HG02642 (cell line): ENCODE measurements around the gene PCDH15.

ENCODE experiments used
- ATAC-seq: cut with Tn5 transposase; IDR thresholded peaks from one replicate; pipeline ENCODE4 v1.9.1; 2021; ENCODE audit warnings: mild to moderate bottlenecking; ENCODE audit not compliant: unreplicated experiment, poor library complexity

PCDH15 gene

DNA sequence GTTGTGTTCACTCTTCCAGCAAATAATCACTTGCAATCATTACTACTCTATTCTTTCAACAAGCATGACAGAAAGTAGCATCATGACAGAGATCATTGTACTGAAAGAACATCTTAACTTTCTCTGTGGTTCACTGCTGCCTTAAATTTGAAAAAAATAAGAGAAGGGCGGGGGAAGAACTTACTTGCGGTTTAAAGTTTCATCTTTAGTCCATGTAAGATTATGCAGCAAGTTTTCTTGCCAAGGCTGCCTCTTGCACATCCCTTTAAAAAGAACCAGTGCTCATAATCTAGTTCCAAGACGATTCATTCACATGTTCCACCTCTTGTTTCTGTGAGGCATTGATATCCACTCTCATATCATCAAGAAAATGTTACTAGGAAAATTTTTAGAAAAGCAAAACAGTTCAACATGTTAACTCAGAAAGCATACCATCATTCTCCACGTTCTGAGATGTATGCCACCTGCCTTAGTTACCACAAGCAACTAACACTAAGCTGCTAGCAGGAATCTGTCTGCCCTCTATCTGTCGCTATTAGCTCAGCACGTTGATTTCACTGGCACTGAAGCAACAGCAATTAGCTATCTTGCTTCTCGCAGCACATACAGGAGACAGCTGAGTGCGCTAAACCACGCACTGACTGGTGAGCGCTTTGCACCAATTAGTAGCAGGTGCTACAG, at the start of gene PCDH15:
Gene PCDH15 (minus strand): TSS at position 491 of the 681 bp plus-strand sequence. CDS start 136,969 bp downstream, outside the sequence.
- ATAC-seq, result no peak

DNA sequence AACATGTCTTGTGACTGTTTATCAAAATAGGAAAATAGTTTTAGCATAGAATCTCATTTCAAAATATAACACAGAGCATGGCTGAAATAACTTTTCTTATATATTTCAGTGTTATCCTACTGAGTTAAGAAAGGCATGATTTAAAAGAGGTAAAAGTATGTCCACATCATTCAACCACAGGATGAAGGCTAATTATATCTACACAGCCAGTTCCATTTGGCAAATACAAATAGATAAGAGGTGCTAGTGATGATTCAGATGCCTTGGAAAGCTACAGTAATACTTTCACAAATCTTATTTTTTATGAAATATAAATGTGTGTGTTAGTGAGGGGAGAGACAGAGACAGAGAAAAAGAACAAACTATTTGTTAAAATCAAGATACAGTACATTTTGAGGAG, 42.9 kb upstream of the PCDH15 start:
- no peak for ATAC-seq

DNA sequence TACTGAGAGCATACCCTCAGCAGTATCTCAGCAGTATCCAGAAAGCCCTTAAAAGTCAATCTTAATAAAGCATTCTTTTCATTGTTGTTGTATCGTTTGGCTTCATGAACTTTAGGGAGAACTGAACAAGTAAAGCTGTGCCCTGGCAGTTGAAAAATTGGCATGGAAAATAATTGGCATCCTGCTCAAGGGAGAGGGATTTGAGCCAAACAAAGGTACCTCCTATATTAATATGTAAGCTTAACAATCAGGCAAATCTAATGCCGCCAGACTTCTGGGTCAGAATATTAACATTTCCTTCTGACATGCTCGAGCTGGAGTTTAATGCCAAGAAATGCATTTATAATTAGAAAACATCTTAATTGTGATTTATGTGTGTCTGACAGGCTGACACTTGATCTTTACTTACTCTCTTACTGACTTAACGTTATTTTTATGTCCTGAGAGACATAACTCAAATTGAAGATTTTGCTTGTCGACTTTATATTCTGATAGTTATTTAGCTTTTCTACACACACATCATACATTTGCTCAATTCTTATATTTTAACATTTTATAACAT, 42.1 kb upstream of the PCDH15 start:
- no peak for ATAC-seq

DNA sequence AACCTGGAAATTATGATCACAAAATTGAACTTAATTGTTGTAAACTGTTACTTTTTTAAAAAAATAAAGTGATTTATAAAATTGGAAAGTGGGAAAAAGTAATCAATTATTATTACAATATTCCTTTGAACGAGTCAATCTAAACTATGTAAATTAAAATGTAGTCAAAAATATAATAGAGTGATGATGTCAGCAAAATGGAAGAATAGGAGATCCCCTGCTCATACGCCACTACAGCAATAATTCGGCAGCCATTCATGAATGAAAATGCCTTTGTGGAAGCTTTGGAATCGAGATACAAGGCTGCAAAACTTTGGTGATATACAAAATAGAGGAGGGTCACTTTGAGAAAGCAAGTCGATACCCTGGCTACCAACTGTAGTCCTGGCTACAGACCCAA, 36.4 kb upstream of the PCDH15 start:
- ATAC-seq, result no peak

DNA sequence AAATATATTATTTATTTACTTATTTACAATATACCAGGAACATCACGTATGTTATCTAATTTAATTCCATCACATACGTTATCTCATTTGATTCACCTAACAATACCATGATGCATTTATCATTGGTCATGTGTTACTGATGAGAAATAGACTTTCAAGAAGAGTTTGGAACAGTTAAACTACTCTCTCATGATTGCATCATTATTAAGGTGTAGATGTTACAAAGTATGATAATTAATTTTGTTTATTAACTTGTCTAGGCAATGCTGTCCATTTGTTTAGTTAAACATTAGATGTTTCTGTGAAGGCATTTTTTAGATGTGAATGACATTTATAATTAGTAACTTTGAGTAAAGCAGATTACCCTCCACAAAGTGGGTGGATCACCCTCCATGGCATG, 32.0 kb upstream of the PCDH15 start:
- ATAC-seq, result no peak

DNA sequence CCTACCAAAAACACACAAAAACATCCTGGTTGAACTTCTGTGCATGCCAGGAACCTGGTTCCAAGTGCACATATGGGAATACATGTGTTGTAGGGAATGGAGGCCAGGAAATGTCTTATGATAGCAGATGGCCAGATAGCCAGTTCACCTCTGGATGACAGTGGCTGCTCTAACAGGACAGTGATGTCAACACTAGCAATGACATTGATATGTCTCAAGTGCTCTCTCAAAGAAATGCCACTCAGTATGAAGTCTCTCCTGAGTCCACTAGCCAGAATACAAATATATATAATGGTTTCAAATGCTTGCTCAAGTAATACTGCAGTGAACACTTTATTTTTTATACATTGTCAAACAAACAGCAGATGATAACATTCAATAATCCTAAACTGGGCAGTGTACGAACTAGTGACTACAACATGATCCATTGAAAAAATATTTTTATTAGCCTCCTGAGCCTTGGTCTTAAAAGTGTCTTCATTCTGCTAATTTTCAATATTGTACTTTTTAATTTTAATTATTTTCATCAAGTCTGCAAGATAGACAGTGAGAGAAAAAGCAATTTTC, 26.0 kb upstream of the PCDH15 start:
- ATAC-seq, result no peak

DNA sequence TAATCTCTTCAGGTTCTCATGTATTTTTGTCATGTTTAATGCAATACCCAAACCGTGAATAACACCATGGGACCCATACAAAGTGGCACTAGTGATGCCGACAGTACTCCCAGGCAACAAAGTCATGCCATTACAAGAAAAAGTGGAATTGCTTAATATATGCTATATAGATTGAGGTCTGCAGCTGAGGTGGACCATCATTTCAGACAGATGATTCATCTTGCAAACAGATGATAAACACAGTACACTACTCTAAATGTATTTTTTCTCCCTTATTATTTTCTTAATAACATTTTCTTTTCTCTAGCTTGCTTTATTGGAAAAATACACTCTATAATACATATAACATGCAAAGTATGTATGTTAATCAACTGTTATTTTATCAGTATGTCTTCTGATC, 14.6 kb upstream of the PCDH15 start:
- ATAC-seq, result no peak

DNA sequence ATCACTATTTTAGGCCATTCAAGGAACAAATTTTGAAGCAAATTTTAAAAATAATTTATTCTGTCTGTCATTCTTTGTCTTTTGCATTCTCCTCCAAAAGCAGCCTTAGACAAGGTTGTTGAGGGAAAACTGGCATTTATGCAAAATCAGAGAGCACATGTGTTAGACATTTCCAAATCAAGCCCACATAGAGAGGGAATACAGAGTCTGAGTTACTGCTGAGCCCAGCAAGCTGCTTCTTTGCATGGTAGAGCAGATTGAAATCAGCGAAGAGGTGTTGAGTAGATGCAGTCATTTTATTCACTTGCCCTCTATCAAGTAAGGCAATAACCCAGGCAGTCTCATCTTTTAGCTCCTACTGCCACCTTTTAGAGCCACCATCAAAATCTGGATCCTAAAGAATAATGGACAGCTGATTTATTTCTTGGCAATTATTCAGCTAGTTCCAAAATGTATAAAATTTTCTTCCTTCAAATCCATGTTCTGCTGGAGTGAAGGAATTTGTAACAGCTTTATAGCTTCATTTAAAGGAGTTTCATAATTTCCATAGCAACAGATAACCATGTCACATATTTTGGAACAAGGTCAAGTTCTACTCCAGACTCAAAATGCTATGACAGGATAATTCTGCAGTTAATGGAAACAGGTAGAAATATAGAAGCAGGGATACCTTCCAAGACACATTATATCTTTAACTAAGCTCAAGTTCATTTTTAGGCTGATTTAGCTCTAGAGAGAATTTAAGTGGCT, 7.3 kb upstream of the PCDH15 start:
- no peak for ATAC-seq

DNA sequence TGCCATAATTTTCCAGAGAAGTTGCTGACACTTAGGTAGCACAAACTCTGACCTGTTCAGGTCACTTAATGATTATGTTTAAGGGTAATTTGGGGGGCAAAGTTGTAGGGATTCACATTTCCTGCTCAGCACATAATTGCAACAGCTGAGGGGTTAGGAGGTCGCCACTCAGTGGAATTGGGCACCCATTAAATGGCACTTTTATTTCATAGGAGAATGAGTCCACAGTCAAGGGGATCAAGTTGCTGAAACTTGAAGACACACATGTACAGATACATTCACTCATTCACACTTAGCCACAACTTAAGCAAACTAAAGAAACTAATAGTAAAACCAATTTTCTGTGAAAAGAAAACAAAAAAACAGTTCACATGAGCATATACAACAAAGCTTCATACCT, 1.5 kb downstream of the PCDH15 start:
- no peak for ATAC-seq

DNA sequence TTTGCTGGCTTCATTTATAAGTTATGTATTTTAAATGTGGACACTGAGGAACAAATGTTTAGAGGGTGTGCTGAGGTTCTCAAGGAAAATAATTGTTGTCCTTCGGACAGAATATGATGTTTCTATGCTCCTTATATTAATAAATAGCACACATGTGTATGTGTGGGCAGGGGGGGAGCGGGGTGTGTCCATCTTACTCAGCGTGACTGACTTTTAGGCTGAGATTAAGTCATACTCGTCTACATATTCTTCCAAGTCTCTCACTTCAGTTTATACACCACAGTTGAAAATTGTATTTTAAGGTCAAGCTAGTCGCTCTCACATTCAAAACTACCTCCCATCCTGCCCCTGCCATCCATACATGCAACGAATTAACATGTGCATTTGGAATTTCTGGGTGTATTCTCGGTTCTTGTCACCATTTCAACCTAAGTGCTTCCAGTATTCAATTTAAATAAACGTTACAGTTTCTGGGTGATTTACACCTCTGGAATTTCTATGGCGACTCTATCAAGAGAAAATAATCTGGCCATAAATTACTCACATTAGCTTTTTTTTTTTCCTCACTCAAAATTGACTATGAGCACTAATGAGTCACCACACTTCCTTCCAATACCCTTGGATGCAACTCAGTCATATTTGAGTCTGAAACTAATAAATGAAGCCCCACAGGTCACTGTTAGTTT, 3.3 kb downstream of the PCDH15 start:
- ATAC-seq, result no peak

DNA sequence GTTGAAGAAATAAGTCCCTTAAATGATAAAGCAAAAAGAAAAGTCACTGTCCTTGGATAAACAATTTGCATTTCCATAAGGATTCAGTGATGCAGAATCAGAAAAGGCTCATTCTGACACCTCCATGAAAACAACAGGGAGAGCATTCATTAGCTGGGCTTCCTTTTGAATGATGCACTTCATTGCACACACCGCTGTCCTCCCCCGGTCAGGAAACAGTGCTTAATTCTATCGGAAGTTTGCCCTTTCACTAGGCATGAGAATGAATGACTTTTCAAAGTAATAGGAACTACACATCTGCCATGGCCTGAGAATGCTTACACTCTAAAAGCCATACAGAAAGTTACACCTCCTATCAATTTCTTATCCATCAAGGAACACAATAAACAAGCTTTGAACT, 4.2 kb downstream of the PCDH15 start:
- ATAC-seq, result no peak

DNA sequence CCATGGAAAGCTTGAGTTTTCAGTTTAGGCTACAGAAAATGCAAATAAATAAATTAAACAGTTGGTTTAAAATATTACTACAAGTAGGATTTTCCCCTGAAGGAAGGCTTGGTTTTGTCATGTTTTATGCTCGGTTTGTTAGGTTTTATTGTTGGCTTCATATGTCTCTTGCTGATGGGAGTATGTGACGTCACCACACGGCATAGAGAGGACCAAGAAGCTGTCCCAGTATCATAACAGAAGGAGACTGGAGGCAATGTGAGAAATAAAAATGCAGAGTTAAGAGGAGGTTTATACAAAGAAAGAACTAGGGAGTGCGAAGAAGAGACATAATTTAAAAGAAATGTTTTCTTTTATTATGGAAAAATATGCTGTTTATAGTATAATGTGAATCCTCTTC, 24.4 kb downstream of the PCDH15 start:
- ATAC-seq, result no peak

DNA sequence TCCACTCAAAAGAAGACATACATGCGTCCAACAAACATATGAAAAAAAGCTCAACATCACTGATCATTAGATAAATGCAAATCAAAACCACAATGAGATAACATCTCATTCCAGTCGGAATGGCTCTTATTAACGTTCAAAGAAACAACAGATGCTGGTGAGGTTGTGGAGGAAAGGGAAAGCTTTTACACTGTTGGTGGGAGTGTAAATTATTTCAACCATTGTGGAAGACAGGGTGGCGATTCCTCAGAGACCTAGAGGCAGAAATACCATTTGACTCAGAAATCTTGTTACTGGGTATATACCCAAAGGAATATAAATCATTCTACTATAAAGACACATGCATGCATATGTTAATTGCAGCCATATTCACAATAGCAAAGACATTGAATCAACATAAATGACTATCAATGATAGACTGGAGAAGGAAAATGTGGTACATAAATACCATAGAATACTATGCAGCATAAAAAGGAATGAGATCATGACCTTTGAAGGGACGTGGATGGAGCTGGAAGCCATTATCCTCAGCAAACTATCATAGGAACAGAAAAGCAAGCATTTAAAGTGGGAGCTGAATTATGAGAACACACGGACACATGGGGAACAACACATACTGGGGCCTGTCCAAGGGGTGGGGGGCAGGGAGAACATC, 28.4 kb downstream of the PCDH15 start:
- ATAC-seq, result no peak

DNA sequence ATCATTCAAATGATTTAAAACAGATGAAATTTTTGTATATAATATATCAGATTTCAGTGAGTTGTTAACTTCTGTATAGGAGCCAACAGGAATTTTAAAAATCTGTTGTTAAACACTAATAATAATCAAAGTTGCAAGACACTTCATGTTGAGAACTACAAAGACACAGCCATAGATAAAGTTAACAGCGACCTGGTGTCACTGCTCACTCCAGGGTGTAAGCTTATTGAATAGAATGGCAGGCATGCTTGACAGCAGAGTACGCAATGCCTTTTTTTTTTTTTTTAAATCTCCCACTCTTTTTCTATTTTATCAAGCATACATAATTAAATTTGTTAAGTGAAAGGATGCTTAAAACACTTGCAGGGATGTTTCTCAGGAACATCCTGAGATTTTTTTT, 32.0 kb downstream of the PCDH15 start:
- ATAC-seq, result no peak

DNA sequence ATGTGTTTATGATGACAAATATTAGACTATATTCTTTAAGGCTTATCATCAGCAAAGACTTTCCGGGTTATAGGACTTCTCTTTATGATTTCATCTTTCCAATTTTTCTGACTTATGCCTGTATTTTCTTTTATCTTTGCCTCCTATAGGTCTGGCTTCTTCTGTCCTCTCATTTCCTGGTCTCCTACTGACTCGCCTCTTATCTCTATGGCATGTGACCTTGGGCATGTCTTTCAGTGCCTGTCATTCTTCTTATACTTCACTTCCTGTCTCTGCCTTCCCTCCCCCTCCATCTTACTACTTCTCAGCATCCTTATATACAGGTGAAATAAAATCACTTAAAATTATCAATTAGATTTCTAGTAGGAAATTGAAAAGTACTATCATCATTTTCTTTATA, 42.2 kb downstream of the PCDH15 start:
- ATAC-seq, result no peak

DNA sequence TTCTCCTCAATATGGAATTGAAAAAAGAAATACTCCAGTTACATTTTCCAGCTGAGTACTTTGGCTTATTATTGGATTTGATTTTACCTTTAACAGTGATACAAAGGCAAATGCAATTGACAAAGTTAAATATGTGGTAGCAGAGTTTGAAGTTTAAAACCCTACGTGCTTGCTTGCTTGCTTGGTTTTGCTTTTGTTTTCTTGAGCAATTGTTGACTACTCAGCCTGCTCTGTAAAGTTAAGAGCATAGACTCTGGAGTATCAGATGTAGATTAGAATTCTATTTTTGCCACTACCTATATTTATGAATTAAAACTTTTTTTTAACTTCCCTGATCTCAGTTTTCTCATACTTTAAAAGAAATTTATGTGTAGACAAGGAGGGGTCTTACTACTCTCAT, 51.4 kb downstream of the PCDH15 start:
- no peak for ATAC-seq

DNA sequence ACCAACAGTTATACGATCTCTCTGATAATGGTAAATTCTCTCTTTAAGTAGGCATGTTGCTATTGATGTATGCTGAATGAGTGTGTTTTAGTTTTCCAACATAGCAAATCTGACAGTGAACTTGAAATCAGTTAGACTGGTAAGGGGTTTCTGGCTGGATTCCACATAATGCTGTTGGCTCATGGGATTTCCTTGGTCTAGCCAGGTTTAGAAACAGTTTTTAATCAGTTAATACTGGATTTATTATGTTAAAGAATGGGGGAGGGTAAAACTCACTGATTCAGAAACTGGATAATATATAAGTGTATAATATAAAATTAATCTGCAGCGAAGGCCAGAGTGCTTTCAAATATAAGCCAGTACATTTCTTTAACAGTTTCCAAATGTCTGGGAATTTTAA, 55.6 kb downstream of the PCDH15 start:
- ATAC-seq, result no peak

DNA sequence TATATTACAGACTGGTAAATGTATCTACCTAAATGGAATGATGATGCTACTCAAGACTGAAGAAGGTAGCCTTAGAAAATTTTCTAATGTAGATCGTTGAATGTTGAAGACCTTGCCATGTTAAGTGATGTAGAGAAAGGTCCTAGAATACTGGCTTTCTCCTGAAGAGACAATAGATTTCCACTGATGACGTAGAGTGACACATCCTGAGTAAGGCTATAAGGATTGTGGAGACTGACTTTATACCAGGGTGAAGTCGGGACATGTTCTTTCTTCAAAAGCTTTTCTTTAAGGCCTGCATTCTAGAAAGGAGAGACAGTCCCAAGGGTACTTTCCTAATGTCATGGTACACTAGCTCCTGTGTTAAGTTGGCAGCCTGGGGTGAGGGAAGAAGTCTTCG, 58.6 kb downstream of the PCDH15 start:
- no peak for ATAC-seq

DNA sequence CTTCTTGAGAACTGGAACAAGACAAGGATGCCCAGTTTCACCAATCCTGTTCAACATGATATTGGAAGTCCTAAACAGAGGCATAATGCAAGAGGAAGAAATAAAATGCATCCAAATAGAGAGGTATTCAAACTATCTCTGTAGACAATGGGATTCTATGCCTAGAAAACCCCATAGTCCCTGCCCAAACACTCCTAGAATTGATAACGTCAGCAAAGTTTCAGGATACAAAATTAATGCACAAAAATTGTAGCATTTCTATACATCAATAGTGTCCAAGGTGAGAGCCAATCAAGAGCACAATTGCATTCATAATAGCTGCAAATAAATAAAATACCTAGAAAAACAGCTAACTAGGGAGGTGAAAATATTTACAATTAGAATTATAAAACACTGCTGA, 72.5 kb downstream of the PCDH15 start:
- ATAC-seq, result no peak

DNA sequence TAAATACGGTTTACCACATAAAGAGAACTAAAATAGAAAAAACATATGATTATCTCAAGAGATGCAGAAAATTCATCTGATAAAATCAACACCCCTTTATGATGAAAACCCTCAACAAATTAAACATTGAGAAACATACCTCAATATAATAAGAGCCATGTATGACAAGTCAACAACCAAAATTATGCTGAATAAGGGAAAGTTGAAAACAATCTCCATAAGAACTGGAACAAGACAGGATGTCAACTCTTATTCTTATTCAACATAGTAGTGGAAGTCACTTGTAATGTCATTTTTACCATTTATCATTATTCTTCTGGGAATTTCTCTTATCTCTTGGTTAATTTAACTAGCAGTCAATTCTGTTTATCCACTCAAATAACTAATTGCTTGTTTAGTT, 79.0 kb downstream of the PCDH15 start:
- ATAC-seq, result no peak
